ENCODE data around the gene MEIKIN. TPM values are rescaled to one million over a fixed set of nuclear protein-coding genes. Genes with fewer than 3 reads are reported as not detected.
"Not testable (repeated sequence)": the region's sequence is repeated elsewhere in the genome, so short reads cannot be mapped to it uniquely, and the experiment has no call there.

Gene MEIKIN
- polyA plus RNA-seq, 6 donors from 2014 or later = not detected

GRCh38 chr5:131854134-131854533, 91.3 kb downstream of the MEIKIN start:
- peaks cover 4 to 26% (median 7%) of the 10 kb centered on the region in 7 donors for H3K9me3 Mint-ChIP-seq
- H3K4me3 Mint-ChIP-seq = peak overlapping the region in 2 of 8 donors; percentile 11 to 46
- H3K36me3 Mint-ChIP-seq = peaks cover 0 to 14% of the 10 kb centered on the region in 2 donors
- DNase-seq = peak; percentile 9
- H3K27me3 Mint-ChIP-seq = no peaks in the 10 kb centered on the region
- peaks cover 13 to 21% (median 17%) of the 10 kb centered on the region in 3 donors for H3K4me1 Mint-ChIP-seq
- peak; percentile 63 to 82 for ATAC-seq (ENCODE audit: low read depth in 2 of 2)
- H3K27ac Mint-ChIP-seq = peak overlapping the region in 1 of 6 donors; percentile 54

GRCh38 chr5:131848662-131849061, 96.8 kb downstream of the MEIKIN start:
- Mint-ChIP-seq H3K9me3 (peaks cover 9 to 73% (median 55%) of the 10 kb centered on the region in 7 donors), H3K27ac (no peak overlapping the region), H3K4me1 (peaks cover 1 to 5% (median 3%) of the 10 kb centered on the region in 3 donors), H3K4me3 (no peak overlapping the region), H3K36me3 (peaks cover 18 to 40% of the 10 kb centered on the region in 2 donors), H3K27me3 (peaks cover 0 to 2% (median 0%) of the 10 kb centered on the region in 3 donors)
- no peak for ATAC-seq (ENCODE audit: low read depth in 2 of 2)
- no peak for DNase-seq

- ATAC-seq (ENCODE audit: low read depth in 2 of 2) (no peak), DNase-seq (no peak)
- Mint-ChIP-seq H3K4me3 (no peak overlapping the region), H3K27me3 (peaks cover 0 to 9% (median 0%) of the 10 kb centered on the region in 3 donors), H3K9me3 (peaks cover 9 to 83% (median 75%) of the 10 kb centered on the region in 7 donors), H3K4me1 (no peaks in the 10 kb centered on the region), H3K36me3 (peaks cover 18 to 59% of the 10 kb centered on the region in 2 donors), H3K27ac (no peak overlapping the region)
These were observed 98.9 kb downstream of the MEIKIN start for GRCh38 chr5:131846536-131846935.

GRCh38 chr5:131845828-131846227, 99.6 kb downstream of the MEIKIN start:
- Mint-ChIP-seq H3K4me1 (no peaks in the 10 kb centered on the region), H3K27me3 (peaks cover 0 to 9% (median 3%) of the 10 kb centered on the region in 3 donors), H3K36me3 (peaks cover 18 to 61% of the 10 kb centered on the region in 2 donors), H3K9me3 (peaks cover 9 to 88% (median 74%) of the 10 kb centered on the region in 7 donors), H3K4me3 (no peak overlapping the region), H3K27ac (no peak overlapping the region)
- ATAC-seq (ENCODE audit: low read depth in 2 of 2) = no peak
- no peak for DNase-seq

- not testable (repeated sequence) for H3K4me1 Mint-ChIP-seq; ATAC-seq (ENCODE audit: low read depth in 2 of 2)
- peak overlapping the region in 1 of 6 donors; percentile 51 for H3K27ac Mint-ChIP-seq
These were observed 102.5 kb downstream of the MEIKIN start for GRCh38 chr5:131842971-131843370.

GRCh38 chr5:131832702-131833101, 112.8 kb downstream of the MEIKIN start:
- Mint-ChIP-seq H3K9me3 (peaks cover 0 to 15% (median 5%) of the 10 kb centered on the region in 7 donors), H3K27me3 (peaks cover 0 to 32% (median 4%) of the 10 kb centered on the region in 3 donors)
- not testable (repeated sequence) for H3K36me3 Mint-ChIP-seq; H3K4me3 Mint-ChIP-seq; H3K4me1 Mint-ChIP-seq; H3K27ac Mint-ChIP-seq; ATAC-seq (ENCODE audit: low read depth in 2 of 2); DNase-seq

More at GRCh38 chr5:131842971-131843370, 102.5 kb downstream of the MEIKIN start:
- Mint-ChIP-seq H3K9me3 (peaks cover 21 to 86% (median 76%) of the 10 kb centered on the region in 7 donors), H3K36me3 (peaks cover 18 to 63% of the 10 kb centered on the region in 2 donors), H3K27me3 (peaks cover 0 to 33% (median 28%) of the 10 kb centered on the region in 3 donors)
- DNase-seq, H3K4me3 Mint-ChIP-seq: not testable (repeated sequence)

- Mint-ChIP-seq H3K27ac (no peak overlapping the region), H3K9me3 (peaks cover 0 to 11% (median 5%) of the 10 kb centered on the region in 7 donors), H3K4me1 (no peaks in the 10 kb centered on the region), H3K36me3 (no peaks in the 10 kb centered on the region), H3K4me3 (no peak overlapping the region), H3K27me3 (peaks cover 0 to 13% (median 4%) of the 10 kb centered on the region in 3 donors)
- DNase-seq (no peak), ATAC-seq (ENCODE audit: low read depth in 2 of 2) (no peak)
These were observed 120.0 kb downstream of the MEIKIN start for GRCh38 chr5:131825404-131826013.

GRCh38 chr5:131824631-131825030, 120.8 kb downstream of the MEIKIN start:
- no peak overlapping the region for H3K4me3 Mint-ChIP-seq
- peaks cover 0 to 11% (median 5%) of the 10 kb centered on the region in 7 donors for H3K9me3 Mint-ChIP-seq
- DNase-seq = no peak

GRCh38 chr5:131821221-131821620, 124.2 kb downstream of the MEIKIN start:
- Mint-ChIP-seq H3K4me1 (peaks cover 12 to 18% (median 14%) of the 10 kb centered on the region in 3 donors), H3K36me3 (no peaks in the 10 kb centered on the region), H3K9me3 (peaks cover 0 to 4% (median 0%) of the 10 kb centered on the region in 7 donors), H3K27ac (peak overlapping the region in 1 of 6 donors; percentile 18), H3K27me3 (no peaks in the 10 kb centered on the region), H3K4me3 (no peak overlapping the region)
- ATAC-seq (ENCODE audit: low read depth in 2 of 2) (no peak), DNase-seq (no peak)

More at GRCh38 chr5:131824631-131825030, 120.8 kb downstream of the MEIKIN start:
- no peaks in the 10 kb centered on the region for H3K36me3 Mint-ChIP-seq
- H3K4me1 Mint-ChIP-seq = no peaks in the 10 kb centered on the region
- no peak overlapping the region for H3K27ac Mint-ChIP-seq
- H3K27me3 Mint-ChIP-seq = peaks cover 0 to 13% (median 4%) of the 10 kb centered on the region in 3 donors
- ATAC-seq (ENCODE audit: low read depth in 2 of 2) = no peak

- peak overlapping the region in 3 of 6 donors; percentile 55 to 68 (median 59) for H3K27ac Mint-ChIP-seq
- H3K4me1 Mint-ChIP-seq = peaks cover 12 to 18% (median 14%) of the 10 kb centered on the region in 3 donors
- H3K4me3 Mint-ChIP-seq = peak overlapping the region in 7 of 8 donors; percentile 16 to 77 (median 49)
- peak; percentile 32 to 48 for ATAC-seq (ENCODE audit: low read depth in 2 of 2)
- H3K9me3 Mint-ChIP-seq = no peaks in the 10 kb centered on the region
- DNase-seq = no peak
- no peaks in the 10 kb centered on the region for H3K27me3 Mint-ChIP-seq
- H3K36me3 Mint-ChIP-seq = no peaks in the 10 kb centered on the region
These were observed 127.3 kb downstream of the MEIKIN start for GRCh38 chr5:131818001-131818724.

- Mint-ChIP-seq H3K4me1 (peaks cover 19 to 25% (median 19%) of the 10 kb centered on the region in 3 donors), H3K36me3 (no peaks in the 10 kb centered on the region), H3K9me3 (no peaks in the 10 kb centered on the region), H3K4me3 (no peak overlapping the region), H3K27me3 (no peaks in the 10 kb centered on the region), H3K27ac (peak overlapping the region in 1 of 6 donors; percentile 22)
- no peak for DNase-seq
- ATAC-seq (ENCODE audit: low read depth in 2 of 2) = no peak
These were observed 130.5 kb downstream of the MEIKIN start for GRCh38 chr5:131814990-131815389.

GRCh38 chr5:131812371-131813160, 132.9 kb downstream of the MEIKIN start:
- H3K36me3 Mint-ChIP-seq = no peaks in the 10 kb centered on the region
- DNase-seq (no peak), ATAC-seq (ENCODE audit: low read depth in 2 of 2) (no peak)
- peaks cover 7 to 12% (median 8%) of the 10 kb centered on the region in 3 donors for H3K4me1 Mint-ChIP-seq
- H3K9me3 Mint-ChIP-seq = no peaks in the 10 kb centered on the region
- no peak overlapping the region for H3K27ac Mint-ChIP-seq
- H3K4me3 Mint-ChIP-seq = no peak overlapping the region
- H3K27me3 Mint-ChIP-seq = no peaks in the 10 kb centered on the region

All from naive B cell (primary cell).